HepG2 (cell line): ENCODE data around the gene KIAA1328.

Experiments used
- GTF2F1 ChIP-seq: fragments of 150-350 bp; IDR thresholded peaks from 2 replicates; pipeline ENCODE4 v1.6.1; 2014; ENCODE audit warnings: low read length
- ZNF251 ChIP-seq: sonication (generic); formaldehyde crosslinking; IDR thresholded peaks from 2 replicates; pipeline ENCODE4 v1.9.0; 2021; ENCODE audit warnings: mild to moderate bottlenecking, missing genetic modification reagents

DNA sequence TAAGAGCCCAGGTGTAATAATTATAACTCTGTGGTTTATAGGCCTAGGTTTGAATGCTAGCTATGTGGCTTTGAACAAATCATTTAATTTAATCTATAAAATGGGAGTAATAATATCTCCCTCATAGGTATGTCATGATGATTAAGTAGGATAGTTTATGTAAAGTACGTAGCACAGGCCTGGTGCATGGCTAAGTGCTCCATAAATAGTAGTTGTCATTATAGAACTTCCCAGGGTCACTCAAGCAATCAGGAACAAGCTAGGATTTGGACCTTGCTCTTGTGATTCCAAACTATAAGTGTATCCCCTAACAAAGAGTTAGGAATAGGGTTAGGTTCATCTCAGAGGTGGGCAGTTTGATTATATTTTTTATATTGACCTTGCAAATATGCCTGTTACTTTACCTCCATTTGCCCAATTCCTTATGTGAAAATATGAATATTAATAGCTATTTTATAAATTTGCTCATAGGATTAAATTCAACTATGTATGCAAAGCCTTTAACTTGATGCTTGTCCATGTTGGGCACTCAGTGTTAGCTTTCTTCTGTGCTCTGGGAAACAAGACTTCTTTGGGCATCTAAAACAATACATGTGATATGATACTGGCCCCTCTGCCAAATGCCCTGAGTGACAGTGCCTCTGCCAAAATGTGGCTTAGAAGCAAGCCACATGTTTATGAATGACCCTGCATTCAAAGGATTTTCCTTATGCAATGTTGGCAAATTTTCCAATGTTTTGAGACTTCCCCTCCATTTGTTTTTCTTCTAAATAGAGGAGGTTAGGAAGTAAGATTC is 353.6 kb downstream of the KIAA1328 start:
- TF ChIP-seq GTF2F1 (no peak), ZNF251 (CRISPR knock-in tag) (no peak)
